HG02759 (cell line): ENCODE data around the gene BUD23.
"Not testable (repeated sequence)": the region's sequence is repeated elsewhere in the genome, so short reads cannot be mapped to it uniquely, and the experiment has no call there.

Experiments
- ATAC-seq: cut with Tn5 transposase; IDR thresholded peaks from one replicate; pipeline ENCODE4 v1.9.1; 2021; ENCODE audit warnings: mild to moderate bottlenecking, moderate library complexity; ENCODE audit not compliant: unreplicated experiment

The BUD23 gene

DNA sequence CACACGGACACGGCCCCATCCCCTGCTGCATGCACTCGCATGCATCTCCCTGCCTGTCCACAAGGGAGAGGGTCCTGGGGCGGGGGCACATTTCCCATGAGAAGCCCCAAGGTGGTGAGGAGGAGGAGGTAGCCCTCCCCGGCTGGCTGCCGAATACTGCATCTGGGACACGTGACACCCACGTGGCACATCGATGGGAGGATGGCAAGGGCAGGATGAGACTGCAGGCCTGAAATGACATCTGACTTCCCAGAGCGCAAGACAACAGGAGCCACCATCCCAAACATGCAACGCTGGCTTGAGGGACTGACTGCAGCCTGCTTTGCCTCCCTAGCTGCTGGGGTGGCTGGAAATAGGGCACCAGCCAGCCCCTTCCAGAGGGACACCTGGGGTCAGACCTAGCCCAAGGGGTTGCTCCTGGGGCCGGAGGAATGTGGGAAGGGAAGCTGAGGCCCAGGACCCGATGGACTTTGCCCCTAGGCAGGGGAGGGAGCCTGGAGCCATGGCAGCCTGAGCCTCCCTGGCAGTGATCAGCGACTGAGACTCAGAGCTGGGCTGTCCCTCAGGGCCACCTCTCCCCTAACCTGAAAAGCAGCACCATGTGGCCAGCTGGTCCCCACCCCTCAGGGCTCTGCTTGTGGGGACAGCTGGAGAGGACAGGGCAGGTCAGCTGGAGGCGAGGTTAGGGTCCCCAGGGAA lies 16.1 kb downstream of the BUD23 start:
- ATAC-seq, result no peak

DNA sequence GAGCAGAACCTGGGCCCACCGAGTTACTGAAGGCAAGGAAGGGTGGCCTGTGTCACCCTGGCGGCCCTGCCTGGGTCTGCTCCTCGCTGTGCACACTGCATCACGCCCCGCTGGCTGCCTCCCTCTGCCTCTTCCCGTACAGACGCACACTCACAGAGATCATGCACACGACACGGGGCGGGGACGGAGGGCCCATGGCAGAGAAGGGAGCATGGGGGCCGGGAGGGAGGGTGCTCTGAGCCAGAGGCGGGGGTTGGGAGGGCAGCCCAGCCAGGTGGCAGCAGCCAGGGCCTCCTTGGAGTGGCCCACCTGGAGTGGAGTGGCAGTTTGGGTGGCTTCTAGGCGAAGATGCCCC lies 16.6 kb downstream of the BUD23 start:
- no peak for ATAC-seq

DNA sequence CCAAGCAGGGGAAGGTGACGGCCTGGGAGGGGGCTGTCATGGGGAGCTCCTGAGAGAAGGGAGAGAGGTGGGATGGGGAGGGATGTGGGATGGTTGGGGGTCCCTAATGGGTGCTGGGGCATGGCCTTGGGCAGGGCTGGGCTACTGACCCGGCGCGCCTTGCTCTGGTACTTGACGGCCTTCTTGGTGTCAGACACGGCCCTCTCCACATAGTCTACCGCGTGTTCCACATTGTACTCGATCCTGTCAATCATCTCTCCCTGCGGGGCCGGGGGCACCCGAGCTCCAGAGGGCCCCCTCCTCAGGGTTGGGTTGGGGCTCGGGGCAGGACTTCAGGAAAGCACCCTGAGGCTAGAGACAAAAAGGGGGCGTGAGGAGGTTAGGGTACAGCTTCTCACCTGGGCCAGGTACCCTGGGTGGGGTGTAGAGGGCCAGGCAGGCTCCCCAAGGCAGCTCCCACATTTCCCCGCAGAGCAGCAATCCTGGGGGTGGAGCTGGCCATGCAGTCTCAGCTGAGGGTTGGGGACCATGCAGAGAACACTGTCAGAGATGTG lies 17.3 kb downstream of the BUD23 start:
- ATAC-seq, result no peak

DNA sequence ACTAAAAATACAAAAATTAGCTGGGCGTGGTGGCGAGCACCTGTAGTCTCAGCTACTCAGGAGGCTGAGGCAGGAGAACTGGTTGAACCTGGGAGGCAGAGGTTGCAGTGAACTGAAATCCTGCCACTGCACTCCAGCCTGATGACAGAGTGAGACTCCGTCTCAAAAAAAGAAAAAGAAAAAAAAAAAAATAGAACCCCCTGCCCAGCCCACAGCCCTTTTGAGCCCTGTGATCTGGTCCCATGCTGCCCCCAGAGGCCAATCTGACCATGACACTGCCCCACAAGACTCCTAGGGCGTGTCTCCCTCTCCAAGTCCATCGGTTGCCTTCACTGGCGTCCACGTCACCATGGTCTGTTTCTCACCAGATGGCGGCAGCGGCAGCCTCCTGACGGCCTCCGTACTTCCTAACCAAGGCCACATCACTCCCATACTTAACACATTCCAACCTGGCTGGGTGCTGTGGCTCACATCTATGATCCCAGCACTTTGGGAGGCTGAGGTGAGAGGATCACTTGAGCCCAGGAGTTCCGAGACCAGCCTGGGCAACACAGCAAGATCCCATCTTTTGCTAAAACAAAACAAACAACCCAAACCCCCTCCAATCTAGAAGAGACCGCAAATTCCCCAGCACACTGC lies 18.1 kb downstream of the BUD23 start:
- no peak for ATAC-seq

DNA sequence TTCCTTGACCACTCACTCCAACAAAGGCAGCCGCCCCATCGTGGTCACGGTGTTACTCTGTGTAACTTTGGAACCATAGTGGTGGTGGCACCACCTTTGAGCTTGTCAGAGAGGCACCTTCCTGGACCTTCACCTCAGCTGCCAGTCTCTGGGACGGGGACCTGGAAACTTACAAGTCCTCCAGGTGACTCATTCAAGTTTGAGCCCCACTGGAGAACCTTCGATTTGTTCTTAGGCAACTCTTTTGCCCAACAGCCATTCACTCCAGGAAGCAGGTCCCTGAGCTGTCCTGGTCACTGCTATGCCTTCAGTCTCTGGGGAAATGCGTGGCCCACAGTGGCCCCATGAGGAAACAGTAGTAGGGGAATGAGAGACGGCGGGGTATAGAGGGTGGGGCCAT lies 18.8 kb downstream of the BUD23 start:
- ATAC-seq, result no peak

DNA sequence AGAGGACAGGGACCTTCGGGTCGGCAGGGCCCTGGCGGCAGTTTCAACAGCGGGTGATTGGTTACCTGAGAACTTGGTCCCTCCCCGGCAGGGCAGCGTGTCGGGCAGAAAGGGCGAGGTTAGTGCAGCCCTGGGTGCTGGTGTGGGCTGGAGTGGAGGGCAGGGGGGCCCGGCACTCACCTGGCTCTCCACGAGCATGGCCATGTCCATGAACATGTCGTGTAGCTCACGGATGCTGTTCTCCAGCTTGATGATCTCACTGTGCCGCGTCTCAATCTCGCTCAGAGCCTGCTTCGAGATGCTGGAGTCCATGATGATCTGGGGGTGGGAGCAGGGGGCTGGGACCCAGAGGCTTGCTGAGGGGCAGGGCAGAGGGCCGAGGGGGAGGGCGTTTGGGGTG lies 19.3 kb downstream of the BUD23 start:
- no peak for ATAC-seq

DNA sequence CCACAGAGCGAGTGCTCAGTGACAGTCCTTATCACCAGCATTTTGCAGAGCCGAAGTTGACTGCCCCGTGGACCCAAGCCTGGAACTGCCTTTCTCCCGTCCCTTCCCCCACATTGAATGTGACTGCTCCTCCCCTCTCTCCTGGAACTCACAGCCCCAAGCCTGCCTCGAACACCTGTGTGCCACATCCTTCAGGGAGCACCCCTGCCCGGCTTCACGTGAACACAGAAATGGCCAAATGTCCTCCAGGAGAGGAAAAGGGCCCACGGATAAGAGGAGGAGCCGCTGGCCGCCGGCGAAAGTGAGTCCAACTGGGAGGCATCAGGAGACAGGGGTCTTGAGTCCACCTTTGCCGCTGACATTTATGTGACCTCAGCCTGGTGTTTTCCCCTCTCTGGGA lies 19.8 kb downstream of the BUD23 start:
- ATAC-seq, result no peak

DNA sequence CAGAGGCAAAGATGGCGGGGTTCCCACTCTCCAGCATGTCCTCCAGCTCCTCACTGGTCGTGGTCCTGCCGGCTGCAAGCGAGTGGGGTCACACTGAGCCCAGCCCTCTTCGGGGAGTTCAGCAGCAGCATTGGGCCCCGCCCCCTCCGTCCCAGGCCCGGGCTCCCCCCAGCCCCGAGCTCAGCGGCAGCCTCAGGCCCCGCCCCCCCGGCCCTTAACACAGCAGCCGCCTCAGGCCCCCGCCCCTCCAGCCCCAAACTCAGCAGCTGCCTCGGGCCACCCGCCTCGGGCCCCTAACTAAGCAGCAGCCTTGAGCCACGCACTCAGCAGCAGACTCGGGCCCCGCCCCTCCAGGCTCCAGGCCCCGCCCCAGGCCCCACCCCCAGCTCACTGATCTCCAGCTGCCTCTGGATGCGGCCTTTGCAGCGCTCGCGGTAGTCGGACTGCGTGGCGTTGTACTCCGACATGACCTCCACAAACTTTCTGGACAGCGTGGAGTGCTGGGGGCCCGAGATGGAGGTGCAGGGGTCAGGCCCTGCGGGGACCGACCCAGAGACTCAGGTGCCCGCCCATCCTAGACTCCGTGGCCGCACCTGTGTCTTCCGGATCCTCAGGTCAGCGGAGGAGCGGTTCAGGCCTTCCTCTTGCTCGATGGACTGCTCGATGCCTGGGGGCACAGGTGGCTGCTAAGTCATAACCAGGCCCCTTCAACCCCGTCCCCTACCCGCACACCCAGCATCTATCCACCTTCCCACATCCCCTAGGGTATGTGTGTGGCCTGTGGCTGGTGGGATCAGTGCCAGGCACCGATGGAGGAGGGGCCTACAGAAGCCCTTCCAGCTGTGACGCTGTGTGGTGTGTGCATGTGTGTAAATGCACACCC lies 20.6 kb downstream of the BUD23 start:
- no peak for ATAC-seq

DNA sequence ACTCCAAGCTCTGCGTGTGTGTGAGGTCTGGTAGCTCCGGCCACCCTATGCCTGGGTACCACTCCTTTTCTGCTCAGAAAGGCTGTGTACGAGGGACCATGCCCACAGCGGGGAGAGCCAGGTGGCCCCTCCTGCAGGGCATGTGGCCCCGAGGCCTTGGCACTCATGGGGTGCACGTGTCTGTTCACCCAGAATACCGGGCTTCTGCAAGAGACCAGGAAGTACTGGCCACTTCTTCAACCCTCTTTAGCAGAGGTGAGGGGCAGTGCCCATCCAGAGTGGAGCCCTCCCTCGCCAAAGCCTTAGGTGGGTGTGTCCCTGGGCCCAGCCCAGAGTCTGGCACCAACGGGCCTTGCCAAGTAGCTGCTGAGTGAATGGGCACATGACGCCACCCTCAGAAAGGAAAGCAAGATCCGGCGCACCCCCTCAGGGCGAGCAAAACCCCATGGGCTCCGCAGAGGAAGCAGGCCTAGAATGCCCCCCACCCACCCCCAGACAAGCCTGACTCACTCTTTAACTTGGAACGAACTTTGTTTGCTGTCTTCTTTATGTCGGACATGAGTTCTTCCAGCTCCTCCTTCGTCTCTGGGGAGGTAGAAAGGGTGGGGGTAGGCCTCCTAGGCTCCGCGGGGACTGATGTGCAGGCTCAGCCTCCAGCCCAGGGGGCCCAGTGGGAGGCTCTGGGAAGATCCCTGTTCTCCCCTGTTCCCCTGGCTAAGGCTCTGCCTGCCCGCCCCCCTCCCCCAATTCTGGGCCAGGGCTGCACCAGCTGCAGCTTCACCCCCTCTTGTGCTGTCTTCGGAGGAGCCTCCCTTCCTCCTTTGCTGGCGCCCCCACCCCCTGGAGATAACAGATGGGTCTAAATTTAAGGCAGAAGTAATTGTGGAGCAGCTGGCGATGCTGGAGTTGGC lies 21.5 kb downstream of the BUD23 start:
- no peak for ATAC-seq

DNA sequence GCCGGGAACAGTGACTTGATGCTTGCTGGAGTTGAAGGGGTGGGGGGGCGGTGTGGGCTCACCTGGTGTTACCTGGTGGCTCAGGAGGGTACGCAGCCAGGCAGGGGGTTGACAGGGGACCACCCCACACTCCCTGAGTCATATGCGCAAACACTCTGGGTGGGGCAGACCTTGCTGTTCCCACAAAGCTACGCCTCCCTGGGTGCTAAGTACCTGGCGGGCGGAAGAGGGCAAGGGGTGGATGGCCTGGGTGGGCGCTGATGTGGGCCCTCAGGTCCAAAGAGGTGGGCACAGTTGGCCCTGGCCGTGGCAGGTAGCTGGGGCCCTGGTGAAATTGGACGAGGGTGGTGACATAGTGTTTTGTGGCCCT lies 22.1 kb downstream of the BUD23 start:
- ATAC-seq, result no peak

DNA sequence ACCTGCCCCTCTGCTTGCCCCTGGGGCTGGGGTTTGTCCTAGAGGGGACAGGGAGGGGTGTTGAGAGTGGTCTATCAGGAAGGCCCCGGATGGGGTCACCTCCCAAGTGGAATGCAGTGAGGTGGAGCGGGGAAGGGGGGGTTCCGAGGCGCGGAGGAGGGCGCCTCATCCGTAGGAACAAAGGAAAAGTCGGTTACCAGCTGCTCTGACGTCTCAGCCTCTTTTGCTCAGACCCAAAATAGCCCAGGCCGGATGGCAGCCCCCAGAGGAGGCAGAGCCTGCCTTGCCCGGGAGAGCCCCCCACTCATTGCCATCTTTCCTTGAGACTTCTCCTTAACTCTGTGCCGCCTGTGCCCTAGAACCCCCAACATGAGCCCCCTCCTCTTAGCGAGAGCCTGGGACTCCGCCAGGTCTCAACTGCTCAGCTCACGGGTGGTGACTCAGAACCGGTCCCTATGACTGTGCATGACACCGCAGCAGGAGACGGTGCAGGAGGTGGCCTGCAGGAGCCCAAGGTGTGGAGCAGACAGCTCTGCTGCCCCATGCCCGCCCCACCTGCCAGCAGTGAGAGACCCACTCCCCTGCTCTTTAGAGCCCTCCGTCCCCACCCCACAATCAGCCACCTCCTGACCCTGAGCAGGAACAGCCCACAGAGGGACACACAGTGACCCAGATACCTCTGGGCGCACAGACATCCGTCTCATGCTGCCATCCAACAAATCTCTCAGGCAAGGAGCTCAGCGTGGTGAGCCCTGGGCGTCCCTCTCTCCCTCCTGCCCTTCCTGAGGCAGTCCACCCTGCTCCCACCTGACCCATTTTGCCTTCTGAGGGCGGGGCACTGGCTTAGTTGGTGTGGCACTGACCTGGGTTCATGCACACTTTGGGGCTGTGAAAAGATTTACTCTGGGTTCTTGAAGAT lies 23.0 kb downstream of the BUD23 start:
- ATAC-seq, result no peak

DNA sequence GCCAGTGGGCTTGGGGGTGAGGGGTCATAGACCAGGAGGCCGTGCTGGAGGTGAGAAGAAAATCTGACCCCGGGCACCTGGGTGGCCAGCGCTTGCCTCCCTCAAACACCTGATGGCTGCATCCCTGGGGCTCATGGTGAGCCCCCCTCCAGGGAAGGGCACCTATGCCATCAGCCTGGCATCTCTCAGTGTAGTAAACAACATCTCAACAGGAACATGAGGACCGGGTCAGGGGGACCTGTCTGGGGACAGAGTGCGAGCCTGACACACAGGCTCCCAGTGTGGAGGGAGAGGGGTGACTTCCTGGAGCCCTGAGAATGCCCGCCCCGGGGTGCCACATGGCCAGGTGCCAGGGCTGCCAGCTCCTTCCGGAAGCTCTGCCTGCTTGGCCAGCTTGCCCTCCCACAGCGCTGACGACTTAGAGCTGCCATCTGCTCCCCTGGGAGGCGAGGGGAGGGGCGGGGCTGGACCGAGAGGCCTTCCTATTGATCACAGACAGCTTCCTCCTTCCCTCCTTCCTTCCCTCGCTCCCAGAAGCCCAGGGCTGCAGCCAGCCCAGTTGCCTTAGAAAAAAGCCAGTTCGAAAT lies 23.7 kb downstream of the BUD23 start:
- ATAC-seq, result no peak

DNA sequence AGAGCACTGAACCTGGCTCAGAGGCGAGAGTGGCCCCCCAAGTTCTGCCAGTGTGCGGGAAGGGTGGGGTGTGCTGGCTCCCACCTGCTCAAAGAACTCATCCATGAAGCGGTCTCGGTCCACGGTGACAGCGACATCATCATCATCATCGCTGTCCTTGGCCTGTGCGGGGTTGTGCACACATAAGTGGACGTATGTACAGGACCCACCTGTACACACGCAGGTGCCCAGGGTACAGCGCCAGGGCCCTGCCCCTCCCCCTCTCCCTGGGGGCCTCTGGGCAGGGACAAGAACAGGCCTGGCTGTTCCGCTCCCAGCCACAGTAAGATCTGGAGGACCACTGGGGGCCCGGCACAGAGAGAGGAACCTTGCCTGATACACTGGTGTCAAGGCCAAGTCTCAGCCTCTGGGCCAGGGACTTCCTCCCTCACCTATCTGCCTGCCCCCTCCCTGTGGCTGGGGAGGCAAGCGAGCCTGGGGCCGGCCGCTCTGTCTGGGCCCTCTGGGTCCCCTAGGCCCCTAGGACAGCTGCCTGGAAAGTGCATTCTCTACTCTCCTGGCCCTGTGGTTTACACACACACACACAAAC lies 25.7 kb downstream of the BUD23 start:
- no peak for ATAC-seq

DNA sequence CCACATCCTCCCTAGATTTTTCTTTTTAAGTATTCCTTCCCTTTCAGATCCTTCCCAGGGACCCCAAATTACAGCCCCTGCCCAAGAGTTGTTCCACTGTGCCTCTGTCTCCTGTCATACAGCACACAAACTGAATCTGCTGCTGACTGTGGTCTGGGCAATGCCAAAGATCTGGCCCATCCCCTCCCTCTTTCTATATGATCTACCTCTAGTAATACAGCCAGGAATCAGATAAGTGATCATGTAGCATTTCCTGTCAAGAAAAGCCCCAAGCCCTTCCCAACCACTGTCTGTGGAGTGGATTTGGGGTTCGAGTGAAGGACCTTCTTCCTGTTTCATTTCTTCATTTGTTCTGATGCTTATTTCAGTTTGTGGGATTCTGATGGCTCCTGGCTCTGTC lies 29.4 kb downstream of the BUD23 start:
- no peak for ATAC-seq

DNA sequence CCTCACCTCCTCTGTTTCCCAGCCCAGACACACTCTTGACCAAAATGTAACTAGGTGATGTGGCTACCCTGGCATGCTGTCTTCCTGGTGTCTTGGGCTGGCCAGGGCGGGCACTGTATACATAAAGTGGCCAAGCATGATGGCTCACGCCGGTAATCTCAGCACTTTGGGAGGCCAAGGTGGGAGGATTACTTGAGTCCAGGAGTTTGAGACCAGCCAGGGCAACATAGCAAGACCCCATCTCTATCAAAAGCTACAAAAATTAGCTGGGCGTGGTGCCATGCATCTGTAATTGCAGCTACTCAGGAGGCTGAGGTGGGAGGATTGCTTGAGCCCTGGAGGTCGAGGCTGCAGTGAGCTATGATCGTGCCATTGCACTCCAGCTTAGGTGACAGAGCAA lies 29.9 kb downstream of the BUD23 start:
- ATAC-seq, result not testable (repeated sequence)

DNA sequence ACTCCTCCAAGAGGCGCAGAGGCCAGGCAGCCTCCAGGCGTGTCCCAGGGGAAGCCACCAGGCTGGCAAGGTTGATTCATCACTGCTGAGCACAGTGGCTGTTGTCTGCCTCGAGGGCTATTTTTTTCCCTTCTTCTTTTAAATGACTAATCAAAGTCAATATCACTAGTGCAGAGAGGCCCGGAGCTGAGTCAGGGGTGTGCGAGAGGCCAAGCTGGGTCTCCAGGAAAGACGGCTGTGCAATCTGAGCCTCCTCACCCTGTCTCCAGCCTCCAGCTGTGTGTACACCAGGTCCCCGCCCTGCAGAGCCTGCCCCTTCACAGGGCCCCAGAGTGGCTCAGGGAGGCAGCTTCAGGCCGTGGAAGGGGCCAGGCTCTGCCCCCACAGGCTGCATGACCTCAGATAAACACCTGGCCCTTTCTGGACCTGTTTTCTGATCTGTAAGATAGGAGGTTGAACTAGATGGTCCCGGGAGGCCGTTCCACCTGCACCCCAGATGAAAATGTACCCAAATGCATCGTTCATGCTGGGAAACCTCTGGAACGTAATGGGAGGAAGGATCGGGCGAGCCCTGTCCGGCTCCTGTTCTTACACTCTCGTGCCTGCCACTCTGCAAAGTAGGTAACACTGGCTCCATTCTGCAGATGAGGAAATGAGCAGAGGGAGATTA lies 32.4 kb downstream of the BUD23 start:
- ATAC-seq, result peak; percentile 34

DNA sequence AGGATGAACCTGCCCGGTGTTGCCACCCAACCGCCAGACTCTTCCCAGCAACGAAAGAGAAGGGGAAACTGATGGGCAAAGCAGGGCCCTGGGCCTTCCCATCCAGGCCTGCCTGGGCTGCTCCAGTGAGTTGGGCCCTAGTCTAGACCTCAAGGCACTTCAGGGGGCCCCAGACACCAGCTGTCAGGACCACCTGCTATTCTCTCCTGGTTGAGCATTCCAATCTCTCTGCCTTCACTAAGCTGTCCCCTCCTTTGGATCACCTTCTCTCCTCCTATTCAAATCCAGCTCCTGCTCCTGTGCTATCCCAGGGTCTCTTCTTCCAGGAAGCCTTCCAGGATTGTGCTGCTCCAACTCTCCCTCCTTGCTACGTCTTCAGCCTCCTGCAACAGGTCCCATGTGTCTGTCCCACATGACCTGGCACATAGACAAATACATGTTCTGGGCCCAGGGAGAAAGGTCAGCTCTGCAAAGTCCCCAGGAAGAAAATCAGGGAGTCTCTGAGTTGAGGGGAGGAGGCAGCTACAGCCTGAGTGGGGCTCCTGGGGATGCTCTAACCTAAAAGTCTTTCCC lies 33.0 kb downstream of the BUD23 start:
- ATAC-seq, result no peak
